Type B pancreatic cell (in vitro differentiated cells): ENCODE results near the gene RAPGEF1. TPM values are rescaled to one million over a fixed set of nuclear protein-coding genes. Genes with fewer than 3 reads are reported as not detected.

Experiments
- DNase-seq: peaks from one replicate; pipeline ENCODE4 v3.0.0; 2021; ENCODE audit warnings: mixed read lengths; ENCODE audit not compliant: unreplicated experiment; ENCODE audit errors: extremely low spot score
- H3K27ac Mint-ChIP-seq: 2 replicates; pipeline ENCODE4 v1.8.0; 2021; ENCODE audit warnings: mild to moderate bottlenecking, mixed read lengths
- H3K27me3 Mint-ChIP-seq: 2 replicates; pipeline ENCODE4 v1.8.0; 2021; ENCODE audit warnings: mixed read lengths
- H3K36me3 Mint-ChIP-seq: 2 replicates; pipeline ENCODE4 v1.8.0; 2021; ENCODE audit warnings: mixed read lengths
- H3K4me1 Mint-ChIP-seq: one replicate; pipeline ENCODE4 v1.8.0; 2021; ENCODE audit warnings: mixed read lengths; ENCODE audit not compliant: unreplicated experiment
- H3K4me3 Mint-ChIP-seq: 2 replicates; pipeline ENCODE4 v1.8.0; 2021; ENCODE audit warnings: mild to moderate bottlenecking, mixed read lengths
- H3K9me3 Mint-ChIP-seq: 2 replicates; pipeline ENCODE4 v1.8.0; 2021; ENCODE audit warnings: mixed read lengths
- total RNA-seq: library from RNA; stranded (reverse); gene quantifications from 2 replicates; pipeline ENCODE4 v1.2.1, GENCODE V29; 2021; ENCODE audit warnings: low replicate concordance
- TF ChIP-seq, protein P1 (sequence below): fragments of 200-600 bp; sonication (generic); conservative IDR thresholded peaks from 2 replicates; pipeline ENCODE4 v1.5.0; 2021; ENCODE audit warnings: antibody characterized with exemption, mild to moderate bottlenecking

The RAPGEF1 gene
- total RNA-seq, 1 donor from 2014 or later: 45.9 TPM

DNA sequence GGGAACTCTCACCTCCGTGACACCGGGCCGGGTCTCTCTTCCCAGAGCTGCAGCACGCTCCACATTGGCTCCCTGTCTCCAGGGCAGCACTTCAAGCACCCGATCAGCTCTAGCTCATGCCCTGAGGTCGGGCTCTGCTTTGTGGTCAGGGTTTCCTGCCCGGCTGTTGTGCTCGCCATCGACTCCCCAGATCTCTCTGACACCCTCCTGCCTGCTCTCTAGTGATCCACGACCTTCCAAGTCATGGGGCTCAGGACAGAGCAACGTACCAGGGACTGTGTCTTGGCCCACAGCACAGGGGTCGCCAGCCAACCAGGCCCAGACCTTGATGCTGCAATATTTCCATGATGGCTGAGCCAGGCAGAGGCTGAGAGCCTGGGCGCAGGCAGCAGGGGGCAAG, 149.4 kb downstream of the RAPGEF1 start:
- no peak overlapping the region for H3K27ac Mint-ChIP-seq
- TF ChIP-seq, protein P1, sequence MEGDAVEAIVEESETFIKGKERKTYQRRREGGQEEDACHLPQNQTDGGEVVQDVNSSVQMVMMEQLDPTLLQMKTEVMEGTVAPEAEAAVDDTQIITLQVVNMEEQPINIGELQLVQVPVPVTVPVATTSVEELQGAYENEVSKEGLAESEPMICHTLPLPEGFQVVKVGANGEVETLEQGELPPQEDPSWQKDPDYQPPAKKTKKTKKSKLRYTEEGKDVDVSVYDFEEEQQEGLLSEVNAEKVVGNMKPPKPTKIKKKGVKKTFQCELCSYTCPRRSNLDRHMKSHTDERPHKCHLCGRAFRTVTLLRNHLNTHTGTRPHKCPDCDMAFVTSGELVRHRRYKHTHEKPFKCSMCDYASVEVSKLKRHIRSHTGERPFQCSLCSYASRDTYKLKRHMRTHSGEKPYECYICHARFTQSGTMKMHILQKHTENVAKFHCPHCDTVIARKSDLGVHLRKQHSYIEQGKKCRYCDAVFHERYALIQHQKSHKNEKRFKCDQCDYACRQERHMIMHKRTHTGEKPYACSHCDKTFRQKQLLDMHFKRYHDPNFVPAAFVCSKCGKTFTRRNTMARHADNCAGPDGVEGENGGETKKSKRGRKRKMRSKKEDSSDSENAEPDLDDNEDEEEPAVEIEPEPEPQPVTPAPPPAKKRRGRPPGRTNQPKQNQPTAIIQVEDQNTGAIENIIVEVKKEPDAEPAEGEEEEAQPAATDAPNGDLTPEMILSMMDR: no peak
- no peaks in the 10 kb centered on the region for H3K9me3 Mint-ChIP-seq
- DNase-seq: no peak
- peaks cover 5% of the 10 kb centered on the region for H3K36me3 Mint-ChIP-seq
- no peaks in the 10 kb centered on the region for H3K4me1 Mint-ChIP-seq
- H3K27me3 Mint-ChIP-seq: no peaks in the 10 kb centered on the region
- H3K4me3 Mint-ChIP-seq: no peak overlapping the region

DNA sequence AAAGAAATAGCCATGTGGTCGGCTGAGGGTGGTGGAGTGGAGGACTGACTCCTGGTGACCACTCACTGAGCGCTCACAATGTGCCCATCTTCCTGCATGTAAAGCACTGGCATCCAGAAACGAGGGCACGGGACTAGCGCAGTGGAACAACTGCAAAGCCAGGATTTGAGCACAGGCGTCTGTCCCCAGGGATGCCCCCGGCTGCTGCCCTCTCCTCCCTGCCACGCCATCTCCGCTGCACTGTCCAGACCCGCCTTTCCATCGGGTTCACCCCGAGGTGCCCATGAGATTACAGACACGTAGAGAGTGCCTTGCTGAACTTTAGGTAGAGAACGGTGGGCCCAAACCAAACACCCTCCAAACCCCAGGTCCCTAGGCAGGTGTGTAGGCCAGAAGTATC, 149.9 kb downstream of the RAPGEF1 start:
- Mint-ChIP-seq H3K27me3 (no peaks in the 10 kb centered on the region), H3K27ac (no peak overlapping the region), H3K9me3 (no peaks in the 10 kb centered on the region), H3K4me1 (no peaks in the 10 kb centered on the region), H3K4me3 (no peak overlapping the region), H3K36me3 (peaks cover 5% of the 10 kb centered on the region)
- TF ChIP-seq, protein P1: no peak
- no peak for DNase-seq

- no peak for DNase-seq
- no peaks in the 10 kb centered on the region for H3K27me3 Mint-ChIP-seq
- no peak overlapping the region for H3K27ac Mint-ChIP-seq
- H3K4me3 Mint-ChIP-seq: no peak overlapping the region
- peaks cover 5% of the 10 kb centered on the region for H3K36me3 Mint-ChIP-seq
- no peaks in the 10 kb centered on the region for H3K9me3 Mint-ChIP-seq
- no peaks in the 10 kb centered on the region for H3K4me1 Mint-ChIP-seq
- TF ChIP-seq, protein P1: no peak
Measured at GRCh38 chr9:131589124-131589711, 150.7 kb downstream of the RAPGEF1 start.

DNA sequence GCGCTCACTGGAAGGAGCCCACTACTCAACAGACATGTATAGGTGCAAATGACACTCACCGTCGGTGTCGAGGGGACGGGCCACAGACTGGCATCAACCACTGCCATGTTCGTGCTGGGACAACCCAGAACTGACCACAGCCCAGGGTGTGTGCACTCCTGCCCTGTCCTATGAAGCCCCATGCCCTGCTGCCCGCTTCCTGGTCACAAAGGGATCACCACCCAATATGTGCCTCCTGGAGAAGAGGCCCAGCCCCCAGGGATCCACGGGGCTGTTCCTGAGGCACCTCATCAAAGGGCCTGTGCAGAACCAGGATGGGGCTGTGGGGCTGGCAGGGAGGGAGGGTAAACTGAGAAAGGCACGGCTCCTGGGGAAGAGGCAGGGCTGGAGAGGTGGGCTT, 151.5 kb downstream of the RAPGEF1 start:
- no peaks in the 10 kb centered on the region for H3K9me3 Mint-ChIP-seq
- H3K27ac Mint-ChIP-seq: no peak overlapping the region
- H3K4me1 Mint-ChIP-seq: no peaks in the 10 kb centered on the region
- DNase-seq: no peak
- peaks cover 8% of the 10 kb centered on the region for H3K36me3 Mint-ChIP-seq
- no peak overlapping the region for H3K4me3 Mint-ChIP-seq
- TF ChIP-seq, protein P1: no peak
- H3K27me3 Mint-ChIP-seq: no peaks in the 10 kb centered on the region

DNA sequence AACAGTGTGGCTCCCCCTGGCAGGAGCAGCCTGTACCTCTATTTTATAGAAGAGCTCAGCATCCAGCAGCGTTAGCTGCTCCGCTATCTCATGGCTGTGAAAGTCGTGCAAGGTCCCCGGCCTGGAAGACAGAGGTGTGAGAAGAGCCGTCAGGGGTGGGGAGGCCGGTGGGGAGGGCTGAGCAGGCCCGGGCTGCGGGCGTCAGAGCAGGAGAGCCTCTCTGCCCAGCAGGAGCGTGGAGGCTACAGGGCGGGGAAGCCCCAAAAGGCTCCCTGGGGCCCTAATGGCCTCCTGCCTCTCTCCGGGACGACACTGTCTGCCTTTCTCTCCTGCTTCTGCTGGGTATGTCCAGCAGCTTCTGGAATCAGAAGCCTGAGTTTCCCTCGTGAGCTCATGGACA, 152.0 kb downstream of the RAPGEF1 start:
- Mint-ChIP-seq H3K27me3 (no peaks in the 10 kb centered on the region), H3K4me3 (no peak overlapping the region), H3K4me1 (no peaks in the 10 kb centered on the region), H3K27ac (no peak overlapping the region), H3K36me3 (peaks cover 8% of the 10 kb centered on the region), H3K9me3 (no peaks in the 10 kb centered on the region)
- DNase-seq: no peak
- TF ChIP-seq, protein P1: no peak

DNA sequence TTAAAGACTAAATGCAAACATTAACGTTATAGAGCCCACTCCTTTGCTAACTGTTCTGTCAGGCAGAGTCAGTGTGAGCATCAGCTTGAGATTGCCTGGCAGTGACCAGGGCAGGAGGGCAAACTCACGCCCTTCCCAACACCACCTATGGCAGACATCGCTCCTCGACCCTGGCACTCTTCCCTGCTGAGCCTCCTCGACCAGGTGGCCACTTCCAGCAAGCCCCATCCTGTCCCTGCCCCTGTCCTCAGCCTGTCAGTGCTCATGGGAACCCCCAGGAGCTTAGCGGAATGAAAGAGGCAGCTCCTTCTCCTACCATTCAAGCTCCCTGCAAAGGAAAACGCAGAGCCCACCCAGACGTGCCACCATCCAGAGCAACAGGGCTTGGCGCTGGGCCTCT, 152.5 kb downstream of the RAPGEF1 start:
- no peak for DNase-seq
- Mint-ChIP-seq H3K36me3 (peaks cover 8% of the 10 kb centered on the region), H3K4me1 (no peaks in the 10 kb centered on the region), H3K9me3 (no peaks in the 10 kb centered on the region), H3K27me3 (no peaks in the 10 kb centered on the region), H3K27ac (no peak overlapping the region), H3K4me3 (no peak overlapping the region)
- TF ChIP-seq, protein P1: no peak
